Activated T-cell treated with anti-CD3 and anti-CD28 coated beads for 1 hour (primary cell): ENCODE results near the gene CLMN.

Source experiments
- DNase-seq: peaks from one replicate; pipeline ENCODE4 v3.0.0-alpha.2; 2020; ENCODE audit warnings: low read depth

CLMN gene

DNA sequence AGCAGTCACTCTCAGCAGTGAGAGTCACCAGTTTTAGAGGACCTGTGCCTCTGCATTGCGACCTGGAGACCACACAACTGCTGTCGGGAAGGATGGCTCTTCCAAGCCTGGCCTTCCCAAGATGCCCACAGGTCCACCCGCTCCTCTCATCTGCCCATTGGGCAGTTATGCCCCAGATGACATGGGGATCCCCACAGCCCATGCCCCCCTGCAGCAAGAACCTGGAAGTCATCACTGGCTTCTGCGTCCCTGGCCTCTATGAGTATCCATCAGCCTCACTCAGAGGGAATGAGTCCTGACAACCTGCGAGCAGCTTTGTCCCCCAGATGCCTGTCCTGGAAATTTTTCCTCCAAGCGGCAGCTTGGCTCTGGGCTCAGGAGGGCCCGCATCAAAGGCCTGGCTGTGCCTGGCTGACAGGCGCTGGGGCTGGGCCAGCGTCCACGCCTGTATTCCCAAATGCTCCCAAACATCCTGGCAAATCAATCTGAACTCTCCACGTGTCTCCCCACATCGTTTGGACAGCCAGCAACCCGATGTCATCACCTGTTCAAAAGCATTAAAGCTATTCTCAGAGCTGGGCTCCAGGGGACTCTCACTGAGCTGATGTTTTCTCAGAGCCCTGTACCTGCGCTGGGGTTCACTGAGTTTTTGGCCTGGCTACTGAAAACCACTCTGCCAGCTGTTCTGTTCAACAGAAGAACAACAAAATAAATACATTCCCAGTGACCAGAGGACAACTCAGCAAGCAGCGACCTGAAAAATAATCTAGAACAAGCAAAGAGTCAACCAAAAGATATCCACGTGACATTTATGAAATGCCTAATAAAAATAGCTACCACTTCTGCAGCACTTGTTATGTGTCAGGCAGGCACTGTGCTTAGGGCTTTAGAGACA is 57.8 kb downstream of the CLMN start:
- DNase-seq, result no peak

DNA sequence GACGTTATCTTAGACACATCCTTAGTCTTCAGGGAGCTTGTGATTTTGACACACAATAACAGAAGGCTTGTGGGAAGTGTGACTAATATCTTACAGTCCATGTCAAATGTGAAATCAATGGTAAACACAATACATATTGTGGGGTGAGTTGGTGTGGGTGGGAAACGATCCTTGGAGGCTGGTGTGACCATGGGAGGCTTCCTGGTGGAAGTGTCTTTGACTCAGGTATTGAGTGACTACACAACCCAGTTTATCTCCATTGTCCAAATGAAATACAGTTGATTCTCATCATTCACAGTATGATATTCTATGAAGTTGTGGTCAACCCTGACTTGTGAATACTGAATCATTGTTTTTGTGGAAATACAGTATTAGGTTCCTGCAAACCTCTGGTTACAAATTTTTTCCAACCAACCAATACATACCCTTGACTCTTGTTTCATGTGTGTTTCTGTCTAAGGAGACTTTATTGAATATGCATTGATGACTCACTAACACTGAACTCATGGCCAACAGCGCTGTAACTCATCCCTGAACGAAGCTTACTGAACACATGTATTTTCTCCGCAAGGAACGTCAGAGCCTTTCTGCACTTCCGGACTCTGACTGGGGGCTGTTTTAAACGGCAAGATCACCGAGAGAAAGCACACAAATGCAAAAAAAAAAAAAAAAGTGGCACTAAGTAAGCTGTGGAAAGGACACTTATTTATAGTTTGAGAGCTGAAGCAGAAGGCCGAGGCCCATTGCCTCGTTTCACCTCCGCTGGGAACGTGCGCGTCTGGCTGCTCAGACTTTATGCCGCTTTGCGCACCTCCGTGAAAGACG is 59.0 kb downstream of the CLMN start:
- no peak for DNase-seq

DNA sequence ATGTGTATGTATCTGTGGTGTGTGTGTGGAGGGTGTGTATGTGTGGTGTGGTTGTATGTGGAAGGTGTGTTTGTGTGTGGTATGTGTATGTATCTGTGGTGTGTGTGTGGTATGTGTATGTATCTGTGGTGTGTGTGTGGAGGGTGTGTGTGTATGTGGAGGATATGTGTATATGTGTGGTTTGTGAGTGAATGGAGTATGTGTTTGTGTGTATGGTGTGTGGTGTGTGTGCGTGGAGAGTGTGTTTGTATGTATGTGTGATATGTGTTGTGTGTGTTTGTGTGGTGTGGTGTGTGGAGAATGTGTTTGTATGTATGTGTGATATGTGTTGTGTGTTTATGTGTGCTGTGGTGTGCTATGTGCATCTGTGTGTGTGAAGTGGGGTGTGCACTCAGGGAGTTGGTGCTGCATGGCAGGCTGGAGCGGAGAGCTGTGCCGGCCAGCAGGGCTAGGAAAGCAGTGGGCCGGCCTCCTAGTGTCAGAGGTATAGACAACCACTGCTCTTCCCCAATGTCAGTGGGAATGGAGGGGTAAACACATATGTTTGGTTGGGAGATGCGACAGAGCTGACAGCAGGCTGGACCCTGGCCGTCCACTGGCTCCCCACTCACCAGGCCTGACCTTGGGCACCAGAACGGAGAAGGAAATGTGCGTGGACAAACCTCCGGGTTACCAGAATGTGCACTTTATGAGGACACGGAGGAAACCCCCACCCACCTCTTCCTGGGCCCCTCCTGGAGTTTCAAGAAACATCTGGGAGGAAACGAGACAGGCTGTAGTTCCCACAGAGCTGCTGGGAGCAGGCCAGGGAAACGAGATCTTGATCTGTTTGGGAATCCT is 60.7 kb downstream of the CLMN start:
- no peak for DNase-seq

DNA sequence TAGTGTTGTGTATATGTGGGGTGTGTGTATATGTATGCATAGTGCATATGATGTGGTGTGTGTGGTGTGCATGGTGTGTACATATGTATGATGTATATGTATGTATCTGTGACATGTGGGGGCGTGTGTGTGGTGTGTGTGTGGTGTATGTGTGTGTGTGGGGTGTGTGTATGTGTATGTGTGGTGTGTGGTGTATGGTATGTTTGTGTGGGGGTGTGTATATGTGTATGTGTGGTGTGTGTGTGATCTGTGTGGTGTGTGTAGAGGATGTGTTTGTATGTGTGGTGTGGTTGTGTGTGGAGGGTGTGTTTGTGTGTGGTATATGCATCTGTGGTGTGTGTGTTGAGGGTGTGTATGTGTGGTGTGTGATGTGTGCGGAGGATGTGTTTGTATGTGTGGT is 61.6 kb downstream of the CLMN start:
- DNase-seq, result no peak

DNA sequence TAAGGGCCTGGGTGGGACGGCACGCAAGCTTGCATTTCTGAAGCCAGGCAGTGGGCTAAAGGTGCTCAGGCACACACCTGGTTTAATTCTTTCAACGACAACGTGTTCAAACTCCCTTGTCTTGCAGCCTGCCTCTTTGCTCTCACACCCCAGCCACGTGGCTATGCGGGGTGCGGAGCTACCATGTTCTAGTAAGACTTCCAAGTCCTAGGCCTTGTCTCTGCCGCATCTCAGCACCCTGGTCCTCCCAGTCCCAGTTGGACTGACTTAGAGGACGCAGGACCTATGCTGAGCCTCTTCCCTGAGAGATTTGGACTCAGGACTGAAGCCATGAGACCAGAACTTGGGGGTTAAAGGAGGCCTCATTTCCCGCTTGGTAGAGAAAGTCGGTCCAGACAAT is 62.2 kb downstream of the CLMN start:
- DNase-seq, result no peak

DNA sequence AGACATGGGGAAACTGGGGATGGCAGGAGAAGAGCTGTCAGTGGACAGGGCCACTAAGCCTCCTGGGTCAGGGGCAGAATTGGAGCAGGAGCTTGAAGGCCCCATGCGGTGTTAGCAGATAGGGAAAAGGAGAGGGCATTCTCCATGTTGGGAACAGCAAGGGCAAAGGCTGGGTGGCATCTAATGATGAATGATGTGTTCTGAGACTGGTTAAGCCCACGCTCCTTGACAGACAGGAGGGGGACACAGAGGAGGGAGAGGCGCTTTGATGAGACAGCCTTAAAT is 63.0 kb downstream of the CLMN start:
- no peak for DNase-seq

DNA sequence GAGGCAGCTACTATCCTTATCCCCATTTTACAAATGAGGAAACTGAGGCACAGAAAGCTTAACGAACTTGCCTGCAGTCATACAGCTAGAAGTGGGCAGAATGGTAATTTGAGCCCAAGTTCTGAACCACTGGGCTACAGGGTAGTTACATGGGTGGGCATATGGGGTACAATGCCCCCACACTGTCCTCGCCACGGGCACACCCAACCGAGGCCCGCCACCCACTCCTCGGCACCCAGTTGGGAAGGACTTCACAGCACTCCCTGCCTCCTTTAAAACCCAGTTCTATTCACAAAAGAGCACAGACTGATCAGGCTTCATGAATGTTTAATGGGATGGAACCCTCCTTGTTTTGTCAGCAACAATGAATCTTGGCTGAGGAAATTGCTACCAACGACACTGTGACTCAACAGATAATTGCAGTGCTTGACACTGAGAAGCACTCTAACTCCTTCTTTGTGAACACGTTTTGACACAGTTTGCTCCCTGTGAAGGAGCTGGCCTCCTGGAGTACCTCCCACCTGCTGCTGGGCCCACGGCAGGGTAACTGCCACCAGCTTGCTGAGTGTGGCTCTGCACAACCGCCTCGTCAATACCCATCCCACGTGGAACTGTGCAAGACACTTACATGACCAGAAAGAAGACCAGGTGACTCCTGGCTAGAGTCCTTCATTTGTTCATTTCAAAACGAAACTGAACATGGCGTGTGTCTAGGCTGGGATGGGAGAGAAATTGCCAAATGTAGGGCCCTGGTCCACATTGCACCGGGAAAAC is 63.5 kb downstream of the CLMN start:
- DNase-seq, result no peak

DNA sequence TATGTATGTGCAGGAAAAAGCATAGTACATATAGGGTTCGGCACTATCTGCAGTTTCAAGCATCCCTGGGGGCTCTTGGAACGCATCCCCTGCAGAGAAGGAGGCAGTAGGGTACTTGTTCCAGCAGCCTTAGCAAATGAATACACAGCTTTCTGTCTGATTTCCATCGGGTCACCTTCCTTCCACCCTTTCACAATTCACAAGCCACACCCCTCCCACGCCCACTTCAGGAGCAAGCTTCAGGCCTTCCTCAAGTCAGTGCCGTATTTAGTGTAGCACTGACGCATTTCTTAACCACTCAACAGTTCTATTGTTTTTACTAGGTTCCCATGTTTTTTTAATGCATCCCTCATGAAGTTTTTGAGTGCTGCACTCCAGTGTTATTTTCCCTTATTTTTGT is 64.2 kb downstream of the CLMN start:
- no peak for DNase-seq

DNA sequence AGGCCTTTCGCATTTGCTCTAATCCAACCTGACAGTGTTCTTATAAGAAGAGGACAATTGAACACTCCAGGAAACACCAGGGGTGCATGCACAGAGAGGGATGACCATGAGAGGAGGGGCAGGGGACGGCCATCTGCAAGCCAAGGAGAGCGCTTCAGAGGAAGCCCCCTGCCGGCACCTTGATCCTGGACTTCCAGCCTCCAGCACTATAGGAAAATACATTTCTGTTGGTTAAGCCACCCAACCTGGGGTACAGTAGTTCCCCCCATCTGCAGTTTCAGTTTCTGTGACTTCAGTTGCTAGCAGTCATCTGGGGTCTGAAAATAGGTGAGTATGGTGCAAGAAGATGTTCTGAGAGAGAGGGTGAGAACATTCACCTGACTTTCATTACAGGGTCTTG is 64.7 kb downstream of the CLMN start:
- DNase-seq, result no peak

DNA sequence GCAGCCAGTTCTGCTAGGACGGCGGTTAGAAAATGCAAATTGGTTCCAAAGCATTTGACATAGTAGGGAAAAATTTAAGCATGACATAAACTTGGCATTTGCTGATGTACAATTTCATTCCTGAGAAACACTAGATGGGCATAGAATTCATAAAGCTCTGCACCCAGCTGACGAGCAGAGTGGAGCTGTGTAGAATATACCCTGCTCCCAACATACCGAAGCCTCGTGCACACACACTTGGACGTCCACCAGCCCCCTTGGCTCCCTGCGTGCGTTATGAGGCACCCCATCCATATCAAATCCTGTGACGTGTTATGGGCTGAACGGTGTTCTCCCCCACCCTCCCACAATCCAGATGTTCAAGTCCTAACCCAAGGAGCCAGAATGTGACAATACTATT is 65.4 kb downstream of the CLMN start:
- no peak for DNase-seq

DNA sequence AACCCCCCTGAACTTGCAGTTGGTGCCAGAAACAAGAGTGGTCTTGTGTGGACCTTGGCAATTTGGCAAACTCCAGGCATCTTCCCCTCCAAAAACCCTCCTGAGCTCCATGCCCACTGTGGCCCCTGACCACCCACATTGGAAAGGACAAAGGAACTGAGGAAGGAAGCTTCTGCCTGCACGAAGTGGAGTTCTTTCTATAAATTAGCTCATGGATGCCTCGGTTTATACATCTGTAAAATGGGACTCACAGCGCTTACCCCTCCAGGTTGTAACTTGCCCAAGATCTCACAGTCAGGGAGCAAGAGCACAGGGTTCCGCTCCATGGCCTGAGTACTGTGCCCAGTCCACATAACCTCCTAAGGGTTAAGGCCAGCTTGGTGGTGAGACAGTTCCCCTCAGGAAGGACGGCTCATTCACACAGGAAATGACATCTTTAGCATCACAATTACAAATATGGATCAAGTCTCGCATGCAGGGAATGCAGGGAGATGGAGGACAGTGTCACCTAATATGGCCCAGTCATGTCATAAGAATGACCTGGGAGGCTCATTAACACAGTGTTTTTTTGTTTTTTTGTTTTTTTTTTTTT is 66.6 kb downstream of the CLMN start:
- no peak for DNase-seq

DNA sequence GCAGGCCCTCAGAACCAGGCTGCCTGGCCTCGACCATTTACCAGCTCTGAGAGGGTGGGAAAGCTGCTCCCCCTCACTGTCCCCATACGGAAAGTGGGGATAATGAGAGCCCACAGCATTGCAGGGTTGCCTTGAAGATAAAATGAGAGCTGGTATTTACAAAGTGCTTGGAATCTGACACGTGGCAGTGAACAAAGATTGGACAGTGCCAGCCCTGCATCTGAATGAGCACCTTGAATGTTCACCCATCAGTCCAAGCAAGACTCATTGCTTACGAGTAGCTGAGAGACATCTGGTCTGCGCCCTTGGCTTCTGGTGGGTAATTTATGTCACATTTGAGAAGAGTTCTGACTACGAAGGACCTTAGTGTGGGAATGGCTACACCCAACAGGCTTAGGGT is 67.5 kb downstream of the CLMN start:
- no peak for DNase-seq

DNA sequence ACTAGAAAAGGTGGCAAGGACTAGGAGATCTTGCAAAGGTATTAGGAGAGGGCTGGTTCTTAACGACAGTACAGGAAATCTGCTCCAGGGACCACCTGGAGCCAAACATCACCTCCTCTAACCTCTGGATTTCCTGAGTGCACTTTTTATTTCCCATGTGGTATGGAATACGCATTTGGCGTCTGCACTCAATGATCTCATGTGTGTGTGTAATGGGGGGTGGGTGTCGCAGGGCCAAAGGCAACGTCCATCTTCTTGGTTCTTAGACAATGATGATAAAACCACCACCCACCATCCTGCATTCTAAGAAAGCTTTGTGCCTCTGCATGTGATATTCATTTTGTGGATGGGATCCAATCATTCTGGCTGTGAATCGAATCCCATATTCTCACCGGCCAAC is 68.8 kb downstream of the CLMN start:
- DNase-seq, result no peak

DNA sequence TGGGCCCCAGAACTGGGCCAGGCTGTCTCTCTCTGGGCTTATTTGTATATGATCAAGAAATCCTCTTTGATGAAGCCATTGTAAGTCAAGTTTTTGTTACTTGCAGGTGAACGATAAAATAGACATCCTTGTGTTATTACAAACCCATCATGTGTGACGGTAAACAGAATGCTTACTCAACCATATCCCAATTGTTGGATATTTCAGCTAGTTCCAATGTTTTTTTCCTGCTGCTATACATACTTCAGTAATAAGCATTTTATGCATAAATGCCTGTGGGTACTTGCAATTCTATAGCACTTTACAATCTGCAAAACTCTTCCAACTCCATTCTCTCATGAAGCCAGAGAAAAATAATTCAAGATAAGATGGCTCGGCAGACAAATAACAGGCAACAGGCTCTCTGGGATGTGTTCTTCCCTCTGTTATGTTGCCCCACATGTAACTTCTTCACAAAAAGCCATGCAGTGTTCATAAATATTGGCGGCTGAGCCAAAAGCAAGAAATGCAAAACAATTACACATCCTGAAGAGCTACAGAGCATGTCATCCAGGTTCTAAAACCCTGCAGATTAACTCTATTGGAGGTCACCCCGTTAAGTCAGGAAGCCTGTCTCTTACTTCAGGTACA is 69.5 kb downstream of the CLMN start:
- DNase-seq, result no peak

DNA sequence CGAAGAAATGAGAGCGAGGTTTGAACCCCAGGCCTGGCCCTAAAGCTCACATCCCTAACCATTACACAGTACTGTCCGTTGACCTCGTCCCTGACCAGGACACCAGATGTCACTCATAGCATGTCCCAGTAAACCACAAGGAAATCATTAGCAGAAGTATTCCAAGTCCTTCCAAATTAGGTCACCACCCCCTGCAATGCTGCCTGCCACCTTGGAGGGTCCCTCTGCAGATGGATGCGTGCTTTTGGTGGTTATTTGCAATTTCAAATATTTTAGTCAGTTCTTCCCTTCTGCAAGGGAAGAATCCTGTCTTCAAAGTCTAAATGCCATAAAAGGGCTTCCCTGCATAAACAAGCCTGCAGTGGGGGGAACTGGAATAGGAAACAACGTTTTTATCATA is 71.3 kb downstream of the CLMN start:
- DNase-seq, result no peak

DNA sequence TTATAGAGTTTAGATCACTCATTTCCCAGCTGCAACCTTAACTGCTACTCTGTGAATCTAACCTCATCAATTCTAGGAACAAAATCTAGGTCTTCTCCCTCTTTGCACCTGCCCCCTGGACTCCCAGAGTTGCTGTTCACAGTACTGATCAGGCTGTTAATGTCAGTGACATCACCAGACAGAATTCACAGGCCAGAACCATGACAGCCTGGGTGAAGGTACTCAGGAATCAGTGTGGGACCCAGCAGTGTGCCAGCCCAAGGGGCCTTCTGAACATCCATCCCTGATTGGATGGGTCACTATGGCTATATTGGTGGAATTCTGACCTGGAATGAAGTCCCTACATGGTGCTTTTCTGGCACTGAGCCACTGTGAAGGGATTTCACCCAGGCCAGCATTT is 72.8 kb downstream of the CLMN start:
- DNase-seq, result no peak

DNA sequence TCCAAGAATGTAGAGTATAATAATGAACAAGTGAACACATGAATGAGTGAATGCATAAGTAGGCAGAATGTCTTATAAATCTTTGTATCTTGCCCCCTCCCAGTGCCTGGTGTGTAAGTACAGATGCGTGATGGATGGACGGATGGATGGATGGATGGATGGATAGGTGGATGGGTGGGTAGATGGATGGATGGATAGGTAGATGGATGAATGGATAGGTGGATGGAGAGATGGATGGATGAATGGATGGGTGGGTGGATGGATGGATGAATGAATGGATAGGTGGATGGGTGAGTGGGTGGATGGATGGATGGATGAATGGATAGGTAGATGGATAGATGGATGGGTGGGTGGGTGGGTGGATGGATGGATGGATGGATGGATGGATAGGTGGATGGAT is 74.4 kb downstream of the CLMN start:
- no peak for DNase-seq

DNA sequence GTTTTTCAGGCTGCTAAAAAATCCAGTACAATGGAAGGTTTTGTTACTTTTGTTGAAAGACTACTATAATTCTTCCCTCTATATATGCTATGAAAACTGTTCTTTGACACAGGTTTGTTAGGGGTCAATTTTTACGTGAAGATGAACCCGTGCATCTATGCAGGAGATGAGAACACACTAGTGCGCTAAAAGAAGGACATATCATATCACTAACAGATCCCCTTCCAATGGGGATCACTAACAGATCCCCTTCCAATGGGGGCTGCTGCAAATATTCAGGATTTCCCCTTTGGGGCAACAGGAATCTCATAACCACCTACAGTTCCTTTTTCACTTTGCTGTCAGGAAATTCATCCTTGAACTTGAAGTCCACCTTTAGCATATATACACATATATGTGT is 75.1 kb downstream of the CLMN start:
- no peak for DNase-seq

DNA sequence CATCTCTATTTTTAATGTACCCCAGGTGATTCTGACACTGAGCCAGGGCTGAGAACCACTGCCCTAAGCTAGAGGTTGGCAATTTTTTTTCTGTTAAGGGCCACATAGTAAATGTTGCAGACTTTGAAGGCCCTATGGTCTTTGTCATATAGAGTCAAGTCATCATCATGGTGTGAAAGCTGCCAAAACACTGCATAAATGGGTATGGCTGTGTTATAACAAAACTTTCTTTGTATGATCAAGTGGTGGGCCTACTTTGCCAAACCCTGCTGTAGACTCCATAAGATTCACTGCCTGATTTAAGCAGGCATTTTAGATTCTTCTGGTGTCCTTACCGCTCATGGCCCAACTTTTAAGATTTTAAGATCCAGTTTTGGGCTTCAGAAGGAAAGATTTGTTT is 76.8 kb downstream of the CLMN start:
- no peak for DNase-seq

DNA sequence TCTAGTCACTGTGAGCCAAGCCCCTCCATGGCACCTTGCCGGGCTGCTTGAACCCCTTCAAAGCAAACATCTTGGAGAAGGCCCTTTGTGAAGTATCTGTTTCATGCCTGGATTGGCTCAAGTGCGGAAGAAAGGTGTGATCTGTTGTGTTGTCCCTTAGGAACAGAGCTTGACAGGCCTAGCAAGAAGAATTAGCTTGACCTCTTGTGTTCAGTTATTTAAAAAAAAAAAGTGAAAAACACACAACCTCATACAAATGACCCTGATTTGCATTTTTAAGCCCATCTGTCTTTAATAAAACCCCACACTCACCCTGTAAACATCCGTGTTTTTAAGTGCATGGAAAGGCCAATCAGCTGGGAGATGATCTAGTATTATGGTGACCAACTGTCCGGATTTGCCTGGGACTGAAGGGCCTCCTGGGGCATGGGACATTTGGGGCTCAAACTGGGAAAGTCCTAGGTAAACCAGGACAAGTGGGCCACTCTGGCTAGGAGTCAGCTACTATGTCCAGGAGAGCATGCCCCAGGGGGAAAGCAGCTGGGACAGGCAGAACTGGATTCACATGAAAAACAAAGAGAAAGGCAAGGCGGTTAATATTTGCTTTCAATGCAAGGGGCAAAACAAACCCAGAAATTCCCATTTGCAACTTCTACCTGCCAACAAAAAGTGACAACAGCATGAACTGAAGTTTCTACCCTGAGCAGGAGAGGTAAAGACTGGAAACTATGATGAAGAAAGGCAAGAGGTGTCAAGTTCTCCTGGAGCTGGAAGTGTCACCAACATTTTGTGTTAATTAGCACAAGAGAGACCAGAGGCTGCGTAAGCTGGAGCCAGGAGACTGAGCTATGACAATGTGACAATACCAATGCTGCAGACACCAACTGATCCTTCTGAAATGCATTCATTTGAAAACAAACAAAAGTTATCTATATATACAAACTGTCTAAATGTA is 78.6 kb downstream of the CLMN start:
- no peak for DNase-seq
